OCI-LY3 (cell line): Measurements from ENCODE around the gene XRCC4.

Experiments
- H2AFZ ChIP-seq: fragments of 200-600, 300-600 bp; shearing (Covaris generic); 2 replicates; pipeline ENCODE4 v1.6.0; 2014; ENCODE audit warnings: antibody characterized with exemption, low read depth, low read length
- H3K27ac ChIP-seq: fragments of 200-600, 300-600 bp; sonication (generic); 2 replicates; pipeline ENCODE4 v1.5.1; 2014; ENCODE audit warnings: mild to moderate bottlenecking, low read length, moderate library complexity, mixed read lengths
- H3K27me3 ChIP-seq: fragments of 200-600, 300-600 bp; sonication (generic); 2 replicates; pipeline ENCODE4 v1.6.1; 2014; ENCODE audit warnings: low read depth, low read length, mixed read lengths
- H3K36me3 ChIP-seq: fragments of 200-600, 300-600 bp; sonication (generic); replicated peaks from 2 replicates; pipeline ENCODE3; 2014; ENCODE audit warnings: low read depth, low read length, mixed read lengths
- H3K4me1 ChIP-seq: fragments of 300-600, 200-600 bp; sonication (generic); 2 replicates; pipeline ENCODE4 v1.6.1; 2014; ENCODE audit warnings: low read length, mixed read lengths
- H3K4me2 ChIP-seq: fragments of 200-600, 300-600 bp; sonication (generic); 2 replicates; pipeline ENCODE4 v1.6.1; 2014; ENCODE audit warnings: low read length, mixed read lengths
- H3K4me3 ChIP-seq: fragments of 300-600, 200-600 bp; sonication (generic); 2 replicates; pipeline ENCODE4 v1.5.1; 2014; ENCODE audit warnings: antibody characterized with exemption, mild to moderate bottlenecking, low read length, moderate library complexity
- H3K79me2 ChIP-seq: fragments of 300-600, 200-600 bp; shearing (Covaris generic); 2 replicates; pipeline ENCODE4 v1.6.1; 2014; ENCODE audit warnings: mild to moderate bottlenecking, low read length, mixed read lengths
- H3K9ac ChIP-seq: fragments of 300-600, 200-600 bp; shearing (Covaris generic); 2 replicates; pipeline ENCODE4 v1.6.0; 2014; ENCODE audit warnings: mild to moderate bottlenecking, low read length, moderate library complexity
- H3K9me3 ChIP-seq: fragments of 200-600, 300-600 bp; shearing (Covaris generic); 2 replicates; pipeline ENCODE4 v1.6.1; 2014; ENCODE audit warnings: low read length, mixed read lengths; ENCODE audit not compliant: insufficient read depth
- H4K20me1 ChIP-seq: fragments of 200-600, 300-600 bp; sonication (generic); 2 replicates; pipeline ENCODE4 v1.6.1; 2016; ENCODE audit warnings: low read length, mixed read lengths; ENCODE audit not compliant: insufficient read depth
- EZH2phosphoT487 ChIP-seq: fragments of 200-600 bp; shearing (Covaris generic); IDR thresholded peaks from 2 replicates; pipeline ENCODE4 v1.6.1; 2018; ENCODE audit warnings: antibody characterized with exemption, mixed run types, low read depth
- TF ChIP-seq, protein P1 (sequence below): fragments of 200-600, 300-600 bp; sonication (generic); IDR thresholded peaks from 2 replicates; pipeline ENCODE4 v1.5.1; 2014; ENCODE audit warnings: antibody characterized with exemption, low read length, low read depth

The XRCC4 gene

DNA sequence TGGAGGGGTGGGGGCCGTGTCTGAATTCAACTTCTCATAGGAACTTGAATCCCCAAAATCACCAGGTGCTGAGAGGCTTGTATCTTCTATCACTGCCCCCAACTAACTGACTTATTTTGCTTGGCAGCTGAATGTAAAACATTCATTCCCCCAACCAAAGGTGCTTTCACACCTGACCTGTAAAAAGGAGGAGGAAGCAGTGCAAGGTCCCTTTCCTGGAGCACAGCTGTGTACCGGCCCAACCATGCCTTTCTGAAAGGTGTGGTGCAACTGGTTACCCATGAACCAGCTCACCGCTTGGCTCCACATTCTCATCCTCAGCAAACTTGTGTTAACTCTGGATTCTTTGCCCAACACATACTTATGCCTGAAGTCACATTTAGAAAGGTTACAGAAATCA is 34.8 kb upstream of the XRCC4 start:
- Histone ChIP-seq H3K27me3 (no peaks in the 10 kb centered on the region), H3K9ac (no peak overlapping the region), H2AFZ (no peak overlapping the region), H3K4me1 (peaks cover 4% of the 10 kb centered on the region), H3K9me3 (no peaks in the 10 kb centered on the region), H3K79me2 (no peaks in the 10 kb centered on the region), H3K27ac (no peak overlapping the region), H3K36me3 (no peaks in the 10 kb centered on the region), H4K20me1 (no peaks in the 10 kb centered on the region), H3K4me3 (no peak overlapping the region), H3K4me2 (no peak overlapping the region)
- no peak for TF ChIP-seq EZH2phosphoT487
- TF ChIP-seq, protein P1, sequence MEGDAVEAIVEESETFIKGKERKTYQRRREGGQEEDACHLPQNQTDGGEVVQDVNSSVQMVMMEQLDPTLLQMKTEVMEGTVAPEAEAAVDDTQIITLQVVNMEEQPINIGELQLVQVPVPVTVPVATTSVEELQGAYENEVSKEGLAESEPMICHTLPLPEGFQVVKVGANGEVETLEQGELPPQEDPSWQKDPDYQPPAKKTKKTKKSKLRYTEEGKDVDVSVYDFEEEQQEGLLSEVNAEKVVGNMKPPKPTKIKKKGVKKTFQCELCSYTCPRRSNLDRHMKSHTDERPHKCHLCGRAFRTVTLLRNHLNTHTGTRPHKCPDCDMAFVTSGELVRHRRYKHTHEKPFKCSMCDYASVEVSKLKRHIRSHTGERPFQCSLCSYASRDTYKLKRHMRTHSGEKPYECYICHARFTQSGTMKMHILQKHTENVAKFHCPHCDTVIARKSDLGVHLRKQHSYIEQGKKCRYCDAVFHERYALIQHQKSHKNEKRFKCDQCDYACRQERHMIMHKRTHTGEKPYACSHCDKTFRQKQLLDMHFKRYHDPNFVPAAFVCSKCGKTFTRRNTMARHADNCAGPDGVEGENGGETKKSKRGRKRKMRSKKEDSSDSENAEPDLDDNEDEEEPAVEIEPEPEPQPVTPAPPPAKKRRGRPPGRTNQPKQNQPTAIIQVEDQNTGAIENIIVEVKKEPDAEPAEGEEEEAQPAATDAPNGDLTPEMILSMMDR = no peak

DNA sequence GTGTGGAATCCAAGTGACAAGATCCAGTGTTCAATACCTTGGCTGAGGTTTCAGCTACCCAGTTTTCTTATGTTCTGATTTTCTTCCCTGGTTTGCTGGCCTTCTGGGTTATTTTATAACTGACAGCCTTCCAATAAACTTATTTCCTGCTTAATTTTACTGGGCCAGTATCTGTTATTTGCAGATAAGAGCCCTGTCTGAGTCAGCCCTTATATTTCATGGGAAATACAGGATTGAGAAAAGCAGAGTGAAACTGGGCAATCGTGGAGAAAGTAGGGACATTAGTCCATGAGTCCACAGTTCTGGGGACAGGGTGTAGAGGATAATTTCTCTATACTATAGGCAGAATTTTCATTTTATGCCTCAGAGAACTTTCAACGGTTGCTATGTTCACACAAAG is 32.4 kb upstream of the XRCC4 start:
- Histone ChIP-seq H3K79me2 (no peaks in the 10 kb centered on the region), H3K27me3 (no peaks in the 10 kb centered on the region), H3K4me1 (no peaks in the 10 kb centered on the region), H3K36me3 (no peaks in the 10 kb centered on the region), H3K4me3 (no peak overlapping the region), H2AFZ (no peak overlapping the region), H3K9ac (no peak overlapping the region), H3K9me3 (no peaks in the 10 kb centered on the region), H3K27ac (no peak overlapping the region), H3K4me2 (no peak overlapping the region), H4K20me1 (no peaks in the 10 kb centered on the region)
- TF ChIP-seq, protein P1 = no peak
- no peak for TF ChIP-seq EZH2phosphoT487

DNA sequence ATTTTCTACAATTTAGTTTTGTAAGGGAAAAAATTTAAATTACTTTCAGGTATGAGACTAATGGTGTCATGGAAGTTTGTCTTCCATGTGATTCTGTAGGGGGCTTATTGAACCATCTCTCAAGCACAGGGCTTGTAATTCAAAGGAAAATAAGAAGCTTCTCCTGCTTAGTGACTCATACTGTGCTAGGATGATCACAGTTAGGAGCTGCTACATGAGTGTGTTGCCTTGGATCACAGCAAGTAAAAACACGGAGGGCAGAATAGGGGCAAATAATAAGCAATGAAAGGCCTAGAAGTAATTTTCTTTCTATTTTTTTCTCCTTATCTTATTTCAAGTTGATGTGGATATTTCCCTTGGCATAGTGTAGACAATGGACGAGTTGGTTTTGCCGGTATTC is 29.1 kb upstream of the XRCC4 start:
- Histone ChIP-seq H3K4me3 (no peak overlapping the region), H2AFZ (no peak overlapping the region), H3K4me2 (no peak overlapping the region), H3K36me3 (peaks cover 6% of the 10 kb centered on the region), H3K27ac (no peak overlapping the region), H3K9ac (no peak overlapping the region), H3K4me1 (no peaks in the 10 kb centered on the region), H4K20me1 (no peaks in the 10 kb centered on the region), H3K9me3 (no peaks in the 10 kb centered on the region), H3K27me3 (no peaks in the 10 kb centered on the region), H3K79me2 (no peaks in the 10 kb centered on the region)
- TF ChIP-seq EZH2phosphoT487 = no peak

DNA sequence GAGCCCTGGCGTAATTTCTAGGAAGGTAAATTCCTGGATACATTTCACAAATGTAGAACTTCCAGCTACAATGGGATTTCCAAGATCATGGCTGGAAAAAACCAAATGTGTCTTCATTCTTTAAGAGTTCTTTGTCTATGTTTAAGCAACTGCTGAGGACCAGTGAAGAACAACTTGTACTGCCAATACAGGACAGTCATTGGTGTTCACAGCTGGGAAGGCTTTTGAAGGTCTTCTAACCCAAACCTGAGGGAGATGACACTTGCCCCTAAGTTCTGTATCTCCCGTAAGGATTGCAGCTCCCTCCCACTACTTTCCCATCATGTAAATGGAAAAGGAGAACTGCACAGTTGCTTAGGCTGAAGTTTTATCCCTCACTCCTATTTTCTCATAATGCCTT is 28.5 kb upstream of the XRCC4 start:
- no peak overlapping the region for H3K27ac ChIP-seq
- no peaks in the 10 kb centered on the region for H3K79me2 ChIP-seq
- no peaks in the 10 kb centered on the region for H4K20me1 ChIP-seq
- H3K36me3 ChIP-seq = peaks cover 6% of the 10 kb centered on the region
- H3K9me3 ChIP-seq = no peaks in the 10 kb centered on the region
- H3K9ac ChIP-seq = no peak overlapping the region
- H3K4me1 ChIP-seq = no peaks in the 10 kb centered on the region
- H3K4me3 ChIP-seq = no peak overlapping the region
- no peak overlapping the region for H2AFZ ChIP-seq
- no peaks in the 10 kb centered on the region for H3K27me3 ChIP-seq
- no peak for TF ChIP-seq EZH2phosphoT487
- TF ChIP-seq, protein P1 = no peak
- H3K4me2 ChIP-seq = no peak overlapping the region
